HG02571 (cell line): Measurements from ENCODE around the gene DRAXIN.

ENCODE experiments used
- ATAC-seq: cut with Tn5 transposase; IDR thresholded peaks from one replicate; pipeline ENCODE4 v1.9.1; 2021; ENCODE audit warnings: mild to moderate bottlenecking, moderate library complexity; ENCODE audit not compliant: unreplicated experiment

DRAXIN gene

DNA sequence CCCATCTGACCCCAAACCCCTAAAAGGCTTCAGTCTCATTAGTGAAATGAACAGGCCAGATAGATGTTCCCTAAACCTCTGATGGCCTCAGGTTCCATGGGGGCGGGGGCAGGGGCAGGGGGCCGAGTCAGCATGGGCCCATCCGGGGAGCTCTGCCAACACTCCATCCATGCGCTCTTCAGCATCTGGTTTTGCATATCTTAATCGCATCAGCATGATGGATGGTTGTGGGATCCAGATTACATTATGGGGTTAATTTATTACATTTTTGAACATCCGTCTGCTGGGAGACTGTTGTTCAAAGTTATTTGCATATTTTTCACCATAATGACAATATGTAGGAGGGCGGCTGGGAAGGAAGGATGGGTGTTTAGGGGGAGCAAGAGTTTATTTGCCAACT lies 7.4 kb upstream of the DRAXIN start:
- ATAC-seq, result no peak

DNA sequence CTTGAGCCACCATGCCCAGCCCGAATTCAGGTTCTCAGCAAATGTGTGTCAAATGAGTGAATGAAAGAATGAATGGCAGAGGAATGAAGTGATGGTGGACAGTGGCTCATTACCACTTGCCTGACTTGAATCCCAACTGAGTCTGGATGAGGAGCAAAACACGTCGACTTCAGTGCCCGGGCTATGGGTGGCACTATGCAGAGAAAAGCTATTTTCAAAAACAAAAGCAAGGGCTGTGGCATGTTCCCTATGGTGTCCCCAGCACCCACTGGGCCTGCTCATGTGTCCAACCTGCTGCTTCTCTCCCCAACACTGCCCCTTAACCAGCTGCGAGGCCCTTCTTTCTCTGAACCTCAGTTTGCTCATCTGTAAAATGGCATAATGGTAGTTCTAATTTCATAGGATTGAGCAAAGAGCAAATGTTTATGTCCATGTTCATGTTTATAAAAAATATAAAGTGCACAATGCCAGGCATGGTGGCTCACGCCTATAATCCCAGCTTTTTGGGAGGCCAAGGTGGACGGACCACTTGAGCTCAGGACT lies 6.2 kb upstream of the DRAXIN start:
- ATAC-seq, result no peak

DNA sequence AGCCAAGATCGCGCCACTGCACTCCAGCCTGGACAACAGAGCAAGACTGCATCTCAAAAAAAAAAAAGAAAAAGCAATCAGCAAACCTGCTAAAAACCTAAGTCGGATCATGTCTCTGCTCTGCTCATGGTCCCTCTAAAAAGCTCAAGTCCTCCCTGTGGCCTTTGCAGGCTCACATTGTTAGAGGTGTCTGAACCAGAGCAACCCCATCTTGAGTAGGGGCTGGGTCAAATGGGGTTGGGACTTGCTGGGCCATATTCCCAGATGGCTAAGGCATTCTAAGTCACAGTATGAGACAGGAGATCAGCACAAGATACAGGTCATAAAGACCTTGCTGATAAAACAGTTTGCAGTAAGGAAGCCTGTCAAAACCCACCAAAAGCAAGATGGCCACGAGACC lies 3.0 kb upstream of the DRAXIN start:
- ATAC-seq, result no peak

DNA sequence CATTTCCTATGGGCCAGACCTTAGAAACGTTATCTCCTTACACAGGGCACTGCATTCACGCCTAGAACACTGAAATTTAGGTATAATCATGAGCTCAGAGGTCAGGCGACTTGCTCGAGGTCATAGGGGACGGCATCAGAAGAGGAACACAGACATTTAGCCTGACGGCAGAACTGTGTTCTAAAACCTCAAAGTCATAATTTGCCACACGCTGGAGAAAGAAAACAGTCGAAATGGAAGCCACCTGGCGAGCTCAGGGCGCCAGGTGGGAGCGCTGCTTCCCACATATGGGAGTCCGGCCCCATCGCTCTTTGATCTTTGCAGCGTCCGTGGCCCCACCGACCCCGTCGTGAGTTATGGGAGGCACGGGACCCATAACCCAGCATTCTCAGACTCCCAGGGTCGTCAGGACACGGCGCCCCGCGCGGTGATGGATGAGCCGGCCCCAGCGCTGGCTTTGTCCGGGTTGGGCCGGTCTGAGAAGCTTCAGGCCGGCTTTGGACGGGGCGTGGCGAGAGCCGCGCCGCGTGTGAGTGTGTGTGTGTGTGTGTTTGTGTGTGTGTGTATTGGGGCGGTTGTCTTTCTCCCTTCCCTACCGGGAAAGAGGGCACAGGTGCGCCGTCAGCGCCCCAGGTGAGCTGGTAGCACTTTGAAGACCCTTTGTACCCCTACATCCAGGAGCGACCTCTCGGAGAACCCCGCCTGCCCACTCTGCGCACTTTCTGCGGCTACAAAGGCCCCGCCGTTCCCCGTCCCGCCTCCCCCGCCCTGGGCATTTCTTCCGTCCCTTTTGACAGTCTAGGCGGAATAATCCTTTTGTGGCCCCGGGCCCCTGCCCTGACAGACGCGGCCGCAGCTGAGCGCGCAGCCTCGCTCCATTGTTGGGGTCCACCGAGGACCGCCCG lies 861 bp upstream of the DRAXIN start:
- no peak for ATAC-seq

DNA sequence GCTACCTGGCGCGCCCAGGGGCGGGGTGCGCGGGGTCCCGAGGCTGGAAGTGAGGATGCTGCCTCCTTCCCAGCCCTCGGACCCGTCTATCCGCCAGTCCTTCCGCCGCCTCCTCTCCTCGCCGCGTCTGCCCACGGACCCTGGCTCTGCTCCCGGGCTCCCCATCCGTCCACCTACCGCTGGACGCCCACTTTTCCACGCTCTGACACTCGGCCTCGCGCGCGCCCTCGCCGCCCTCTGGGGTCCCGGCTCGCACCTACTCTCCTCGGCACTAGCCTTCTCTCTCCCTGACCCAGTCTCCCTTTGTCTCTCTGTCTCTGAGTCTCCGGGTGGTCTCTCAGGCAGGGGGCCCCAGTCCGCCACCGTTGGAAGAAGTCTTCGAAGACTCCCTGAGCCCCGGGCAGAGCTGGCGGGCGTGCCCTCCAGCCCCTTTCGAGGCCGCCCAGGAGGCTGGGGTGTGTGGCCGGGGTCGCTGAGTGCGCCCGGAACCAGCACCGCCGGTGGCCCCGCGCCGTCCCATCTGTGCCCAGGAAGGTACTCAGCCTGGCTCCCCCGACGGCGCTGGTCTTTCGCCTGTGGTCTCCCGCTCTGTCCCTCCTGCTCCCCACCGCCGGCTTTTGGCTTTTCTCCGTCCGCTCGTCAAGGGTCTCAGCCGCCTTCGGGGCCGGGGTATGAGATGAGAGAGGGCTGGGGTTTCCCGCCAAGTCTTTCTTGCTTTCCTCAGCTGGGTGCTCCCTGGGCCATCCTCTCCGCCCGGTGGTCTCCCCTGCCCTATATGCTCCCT lies 610 bp downstream of the DRAXIN start:
- ATAC-seq, result no peak

DNA sequence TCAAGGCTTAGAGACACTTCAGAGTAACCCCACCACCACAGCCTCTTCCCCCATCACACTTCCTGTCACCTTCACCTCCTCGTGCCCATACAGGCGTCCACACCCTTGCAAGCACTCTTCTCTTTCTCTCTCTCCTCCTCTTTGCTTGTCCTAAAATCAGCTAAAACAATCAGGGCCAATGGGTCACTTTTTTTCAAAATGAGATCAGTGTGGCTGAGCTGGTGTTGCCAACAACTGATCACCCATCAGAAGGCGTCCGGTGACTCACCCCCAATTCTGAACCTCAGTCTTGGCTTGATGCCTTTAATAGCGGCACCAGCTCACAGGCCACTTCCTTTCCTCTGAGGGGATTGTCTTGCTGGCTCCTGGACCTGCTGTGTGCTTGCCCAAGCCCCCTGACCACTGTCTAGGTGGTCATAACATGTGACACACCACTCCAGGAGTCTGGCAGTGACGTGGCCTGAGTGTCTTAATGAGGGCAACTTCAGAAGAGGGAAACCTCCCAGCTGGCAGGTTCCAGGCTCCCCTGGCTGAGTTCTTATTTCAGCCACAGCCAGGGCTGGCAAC lies 1.6 kb downstream of the DRAXIN start:
- no peak for ATAC-seq

DNA sequence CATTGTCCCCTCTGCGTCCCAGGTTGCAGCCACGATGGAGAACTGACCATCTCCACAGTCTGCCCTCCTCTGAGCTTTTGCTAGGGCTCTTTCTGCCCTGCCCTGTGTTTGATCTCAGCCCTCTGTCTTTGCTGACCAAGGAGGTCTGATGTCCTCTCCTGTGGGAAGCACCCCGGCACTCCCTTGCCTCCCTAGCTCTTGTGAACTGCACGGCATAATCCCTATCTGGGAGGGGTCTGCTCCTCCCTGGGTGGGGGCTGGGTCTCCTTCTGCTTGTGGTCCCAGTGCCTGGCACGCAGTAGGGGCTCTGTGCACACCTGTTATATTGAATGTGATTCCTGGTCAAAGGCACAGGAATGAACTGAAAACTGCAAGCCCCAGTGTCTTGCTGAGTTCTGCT lies 2.4 kb downstream of the DRAXIN start:
- ATAC-seq, result no peak

DNA sequence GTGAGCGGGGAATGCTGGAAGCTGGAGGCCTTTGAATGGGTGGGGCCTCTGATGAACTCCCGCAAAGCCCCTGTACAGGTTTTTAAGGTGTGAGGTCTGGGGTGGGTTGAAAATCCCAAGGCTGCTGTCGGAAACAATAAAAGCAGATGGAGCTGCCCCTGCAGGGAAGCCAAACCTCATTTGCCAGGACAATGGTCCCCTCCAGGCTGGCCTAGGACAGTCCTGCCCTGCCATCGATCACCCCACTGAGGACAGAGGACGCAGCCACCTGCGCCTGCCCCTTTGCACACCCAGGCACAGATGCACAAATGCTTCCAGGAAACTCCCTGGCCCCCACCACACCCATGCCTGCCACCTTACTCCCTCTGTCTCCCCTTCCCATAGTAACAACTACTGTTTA lies 4.4 kb downstream of the DRAXIN start:
- ATAC-seq, result no peak

DNA sequence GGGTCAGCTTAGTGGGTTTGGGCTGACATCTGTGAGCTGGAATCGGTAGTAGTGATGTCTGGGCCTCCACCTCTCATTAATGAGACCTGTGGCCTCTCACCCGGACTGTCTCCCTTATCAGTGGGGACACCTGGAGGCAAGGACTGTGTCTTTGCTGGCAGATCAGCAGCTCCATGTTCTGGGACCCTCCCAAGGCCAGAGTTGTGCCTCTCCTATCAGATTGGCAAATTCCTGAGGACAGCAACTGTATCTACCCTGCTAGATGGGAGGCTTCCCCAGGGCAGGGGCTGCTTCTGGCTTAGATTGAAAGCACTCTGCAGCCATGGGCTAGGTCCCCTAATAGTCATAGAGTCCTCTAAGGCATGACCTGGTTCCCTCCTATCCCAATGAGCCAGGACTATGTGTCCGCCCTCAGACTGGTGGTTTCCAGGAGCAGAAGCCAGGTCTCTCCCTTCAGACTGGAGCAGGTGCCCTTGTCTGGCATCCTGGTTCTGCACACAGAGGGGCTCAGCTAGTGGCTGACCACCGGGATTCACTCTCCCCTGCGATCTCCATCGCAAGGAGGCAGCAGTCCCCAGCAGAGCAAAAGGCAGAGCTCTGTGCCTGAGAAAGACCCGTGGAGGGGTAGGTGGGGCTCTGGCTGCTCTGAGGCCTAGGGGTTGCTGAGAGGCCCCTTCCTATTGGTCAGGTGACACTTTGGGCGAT lies 5.8 kb downstream of the DRAXIN start:
- no peak for ATAC-seq

DNA sequence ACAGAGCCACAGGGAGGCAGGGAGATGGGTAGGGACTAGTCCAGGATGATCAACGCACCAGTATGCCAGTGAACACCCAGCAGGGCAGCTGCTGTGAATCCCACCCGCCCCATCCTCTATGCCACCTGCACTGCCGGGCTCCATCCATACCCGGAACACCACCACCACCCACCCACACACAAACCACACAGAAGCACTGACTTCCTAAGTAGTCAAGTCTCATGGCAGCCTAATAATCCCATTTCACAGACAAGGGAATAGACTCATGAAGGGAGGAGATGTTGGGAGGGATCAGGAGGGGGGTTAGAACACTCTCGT lies 6.3 kb downstream of the DRAXIN start:
- ATAC-seq, result no peak

DNA sequence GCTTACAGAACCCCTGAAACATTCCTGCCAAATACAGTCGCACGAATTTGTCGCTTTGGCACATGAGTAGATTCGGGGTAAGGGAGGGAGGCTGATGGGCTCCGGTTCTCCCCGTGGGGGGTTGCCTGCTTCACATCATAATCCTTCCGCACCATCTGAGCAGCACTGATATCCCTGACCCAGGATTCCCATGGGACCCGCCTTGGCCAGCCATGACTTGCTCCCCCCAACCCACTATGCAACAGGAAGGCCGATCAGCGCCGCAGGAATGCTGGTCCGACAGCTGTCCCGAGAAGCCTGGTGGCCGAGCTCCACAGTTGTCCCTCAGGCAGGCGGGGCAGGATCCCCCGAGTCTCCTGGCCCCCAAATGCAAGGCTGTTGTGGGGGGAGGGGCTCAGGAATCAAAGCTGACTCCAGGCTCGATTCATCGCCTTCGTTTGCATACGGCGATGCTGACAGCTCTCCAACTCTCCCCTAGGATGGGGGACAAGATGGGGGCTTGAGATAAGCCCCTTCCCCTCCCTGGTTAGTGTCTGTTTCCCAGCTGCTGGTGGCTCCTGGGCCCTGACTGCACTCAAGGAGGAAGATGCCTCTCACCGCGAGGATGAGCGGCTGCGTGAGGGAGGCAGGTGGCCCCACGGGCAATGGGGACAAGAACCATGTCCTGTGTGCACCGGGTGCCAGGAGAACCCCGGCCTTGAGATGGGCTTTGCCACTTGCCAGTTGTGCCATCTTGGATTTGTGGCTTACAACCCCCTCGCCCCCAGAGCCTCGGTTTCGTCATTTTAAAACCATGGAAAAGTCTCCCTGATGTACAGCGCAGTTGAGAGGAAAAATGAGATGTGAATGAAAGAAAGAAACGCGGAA lies 9.3 kb downstream of the DRAXIN start:
- ATAC-seq, result no peak

DNA sequence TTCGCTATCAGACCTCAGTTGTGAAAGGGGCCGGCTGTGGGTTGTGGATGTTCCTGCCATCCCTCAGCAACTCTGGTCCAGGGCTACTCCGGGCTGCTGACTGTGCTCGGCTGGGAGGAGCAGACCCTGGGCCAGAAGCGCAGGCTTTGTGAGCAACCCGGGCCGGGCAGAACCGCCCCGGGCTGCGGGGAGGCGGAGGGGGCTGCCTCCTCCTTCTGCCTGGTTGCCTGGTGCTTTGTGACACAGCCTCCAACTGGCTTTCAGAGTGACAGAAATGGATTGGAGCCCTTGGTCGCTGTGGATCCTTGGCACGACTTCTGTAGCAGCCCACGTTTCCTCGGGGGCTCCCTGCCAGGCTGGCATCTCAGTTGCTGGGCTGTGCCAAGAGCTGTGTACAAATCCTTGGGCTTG lies 10.0 kb downstream of the DRAXIN start:
- ATAC-seq, result no peak

DNA sequence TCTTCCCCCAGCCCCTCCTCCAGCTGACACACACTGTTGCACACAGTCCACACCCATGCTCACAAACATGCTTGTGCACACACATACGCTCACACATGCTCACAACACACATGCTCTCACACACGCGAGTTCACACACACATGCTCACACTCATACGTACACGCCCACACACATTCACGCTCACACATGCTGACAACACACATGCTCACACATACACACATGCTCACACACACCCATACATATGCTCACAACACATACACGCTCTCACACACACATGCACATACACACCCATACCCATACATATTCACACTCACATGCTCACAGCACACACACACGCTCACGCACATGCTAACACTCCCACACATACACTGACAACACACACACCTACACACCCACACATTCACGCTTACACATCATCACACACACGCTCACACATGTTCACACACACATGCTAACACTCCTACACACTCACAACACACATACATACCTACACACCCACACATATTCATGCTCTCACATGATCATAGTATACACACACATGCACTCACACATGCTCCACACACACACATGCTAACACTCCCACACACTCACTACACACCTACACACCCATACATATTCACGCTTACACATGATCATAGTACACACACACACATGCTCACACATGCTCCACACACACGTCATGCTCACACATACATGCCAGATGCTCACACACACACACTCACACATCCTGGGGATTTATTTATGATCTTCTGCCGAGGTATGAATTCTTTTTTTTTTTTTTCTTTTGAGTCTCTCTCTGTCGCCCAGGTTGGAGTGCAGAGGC lies 10.7 kb downstream of the DRAXIN start:
- no peak for ATAC-seq

DNA sequence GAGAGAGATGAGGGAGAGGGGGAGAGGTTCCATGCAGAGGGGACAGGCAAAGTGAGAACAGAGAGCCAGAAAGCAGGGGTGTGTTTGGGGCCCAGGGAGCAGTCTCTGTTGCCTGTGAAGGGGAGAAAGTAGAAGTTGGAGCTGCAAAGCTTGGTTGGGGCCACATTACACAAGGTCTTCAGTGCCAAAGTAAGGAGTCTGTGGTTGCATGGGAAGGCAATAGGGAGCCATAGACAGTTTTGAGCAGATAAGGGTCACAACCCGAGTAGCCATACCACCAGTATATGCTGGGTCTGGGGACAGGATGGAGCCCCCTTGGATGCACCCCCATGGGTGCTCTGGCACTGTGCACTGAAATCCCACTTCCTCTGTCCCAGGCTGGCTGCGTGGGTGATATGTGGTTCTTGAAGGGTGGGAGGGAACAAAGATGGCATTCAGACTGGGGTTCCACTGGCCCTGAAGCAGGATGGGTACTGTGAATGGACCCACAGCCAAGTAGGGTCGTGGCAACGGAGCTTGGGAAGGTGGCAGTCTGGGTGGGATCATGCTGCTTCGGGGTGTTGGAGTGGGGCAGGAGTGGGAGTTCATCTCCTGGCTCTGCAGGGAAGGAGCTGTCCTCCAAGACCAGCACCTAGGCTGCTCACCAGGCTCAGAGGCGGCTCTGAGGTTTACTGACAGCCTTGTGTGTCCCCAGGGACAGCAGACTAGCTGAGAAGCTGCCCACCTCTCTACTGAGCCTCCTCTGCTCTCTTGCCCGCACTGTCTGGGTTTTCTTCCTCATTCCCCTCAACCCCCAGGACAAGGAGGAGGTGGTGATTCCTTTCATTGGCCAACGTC lies 12.1 kb downstream of the DRAXIN start:
- no peak for ATAC-seq

DNA sequence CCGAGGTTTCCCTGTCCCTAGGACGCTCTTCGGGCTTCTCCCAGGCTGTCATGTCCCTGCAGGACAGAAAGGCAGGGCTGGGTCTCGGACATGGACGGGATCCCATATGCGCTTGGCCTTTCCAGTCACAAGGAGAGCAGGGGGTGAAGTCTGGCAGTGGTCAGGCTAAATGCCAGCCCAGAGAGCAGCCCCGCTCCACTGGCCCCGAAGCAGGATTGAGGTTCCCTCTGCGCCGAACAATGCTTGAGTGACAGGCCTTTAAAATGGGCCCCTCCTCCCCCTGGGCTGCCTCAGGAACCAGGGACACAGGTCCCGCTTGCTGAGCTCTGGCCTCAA lies 12.7 kb downstream of the DRAXIN start:
- ATAC-seq, result no peak

DNA sequence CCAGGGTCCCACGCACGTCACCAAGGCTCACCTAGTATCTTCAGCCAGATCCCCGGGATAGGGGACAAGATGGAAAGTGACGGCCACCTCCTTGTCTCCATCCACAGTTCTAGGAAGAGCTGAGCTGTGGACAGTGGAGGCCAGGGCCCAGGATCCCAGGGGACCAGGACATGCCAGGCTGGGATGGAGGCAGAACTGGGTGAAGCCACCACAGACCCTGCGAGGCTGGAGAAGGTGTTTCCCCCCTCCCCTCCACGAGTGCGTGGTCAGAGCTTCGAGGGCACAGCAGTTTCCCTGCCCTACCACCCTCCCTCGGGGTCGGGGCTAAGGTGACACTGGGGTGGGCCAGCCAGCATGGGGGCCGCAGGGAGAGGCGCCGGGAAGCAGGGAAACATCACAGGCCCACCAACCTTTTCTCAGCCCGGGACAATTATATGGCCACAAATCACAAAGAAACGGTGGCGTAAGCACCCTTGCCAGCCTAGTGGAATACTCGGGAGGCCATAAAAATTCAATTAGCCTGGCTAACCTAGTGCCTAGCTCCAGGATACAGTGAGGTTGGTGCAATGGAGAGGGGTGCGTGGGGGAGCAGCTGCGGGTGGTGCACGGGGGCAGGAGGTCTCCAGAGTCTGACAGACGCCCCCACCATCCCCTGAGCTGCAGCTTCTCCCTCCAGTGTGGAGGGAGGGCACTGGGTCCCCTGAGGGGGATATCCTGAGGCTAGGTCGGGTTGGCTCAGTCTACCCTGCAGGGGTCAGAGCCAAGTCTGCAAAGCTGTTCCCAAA lies 13.4 kb downstream of the DRAXIN start:
- ATAC-seq, result no peak

DNA sequence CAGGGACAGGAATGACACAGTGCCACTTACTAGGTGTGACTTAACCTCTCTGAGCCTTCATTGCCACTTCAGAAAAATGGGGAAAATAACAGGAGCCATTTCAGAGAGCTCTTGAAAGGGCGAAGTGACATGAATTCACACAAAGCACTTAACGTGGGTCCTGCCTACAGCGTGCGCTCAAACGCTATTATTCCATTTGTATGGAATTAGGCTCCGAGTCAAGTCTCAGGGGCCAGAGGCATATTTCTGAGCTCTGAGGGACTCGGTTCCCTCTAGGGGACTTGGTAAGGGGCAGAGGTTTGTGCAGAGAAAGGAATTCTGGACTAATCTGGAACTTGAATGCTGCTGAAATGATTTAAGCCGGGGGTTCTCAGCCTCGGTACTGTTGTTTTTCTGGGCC lies 14.1 kb downstream of the DRAXIN start:
- no peak for ATAC-seq

DNA sequence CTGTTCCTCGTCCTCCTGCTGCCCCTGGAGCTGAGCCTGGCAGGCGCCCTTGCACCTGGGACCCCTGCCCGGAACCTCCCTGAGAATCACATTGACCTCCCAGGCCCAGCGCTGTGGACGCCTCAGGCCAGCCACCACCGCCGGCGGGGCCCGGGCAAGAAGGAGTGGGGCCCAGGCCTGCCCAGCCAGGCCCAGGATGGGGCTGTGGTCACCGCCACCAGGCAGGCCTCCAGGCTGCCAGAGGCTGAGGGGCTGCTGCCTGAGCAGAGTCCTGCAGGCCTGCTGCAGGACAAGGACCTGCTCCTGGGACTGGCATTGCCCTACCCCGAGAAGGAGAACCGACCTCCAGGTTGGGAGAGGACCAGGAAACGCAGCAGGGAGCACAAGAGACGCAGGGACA lies 14.8 kb downstream of the DRAXIN start:
- ATAC-seq, result no peak
